Left lung (tissue), 10 donors: Measurements from ENCODE around the gene BLOC1S5. TPM values are rescaled to one million over a fixed set of nuclear protein-coding genes. Genes with fewer than 3 reads are reported as not detected.

Source experiments
- ATAC-seq: fragments of 200-7000 bp; cut with Tn5 transposase; one replicate; pipeline ENCODE4 v1.9.1; 2020; ENCODE audit warnings: moderate library complexity
- DNase-seq, 4 donors: peaks; one replicate each; pipeline ENCODE4 v3.0.0-alpha.2; 2013 to 2020
- H3K27ac ChIP-seq, 2 donors: fragments of 200-600 bp; sonication (generic) in 1 of 2; one replicate each; pipeline versions ENCODE4 v1.5.0 to v1.8.0; 2020 to 2021
- H3K27me3 ChIP-seq, 2 donors: fragments of 200-600 bp; sonication (generic) in 1 of 2; one replicate each; pipeline versions ENCODE4 v1.5.0 to v1.8.0; 2020 to 2021
- H3K36me3 ChIP-seq, 2 donors: fragments of 200-600 bp; sonication (generic) in 1 of 2; one replicate each; pipeline versions ENCODE4 v1.5.0 to v1.8.0; 2020 to 2021
- H3K4me1 ChIP-seq, 2 donors: fragments of 200-600 bp; one replicate each; pipeline ENCODE4 v1.8.0; 2021
- H3K4me3 ChIP-seq, 2 donors: fragments of 200-600 bp; sonication (generic) in 1 of 2; one replicate each; pipeline versions ENCODE4 v1.5.0 to v1.8.0; 2020 to 2021; ENCODE audit warnings: mild to moderate bottlenecking in 1 of 2
- H3K9me3 ChIP-seq, 2 donors: fragments of 200-600 bp; sonication (generic) in 1 of 2; one replicate each; pipeline versions ENCODE4 v1.5.0 to v1.8.0; 2020 to 2021
- intact Hi-C, 2 donors: fragments of 100-400 bp; cut with DNase I; formaldehyde crosslinking; loops; one replicate each; pipeline versions ENCODE4 v1.11.2 to v1.14.2; 2022
- polyA plus RNA-seq, 6 donors: library from polyadenylated mRNA; unstranded; fragments of 120-200 nt; gene quantifications; one replicate each; pipeline ENCODE4 v1.2.1, GENCODE V29; 2013; ENCODE audit not compliant: insufficient read length in 6 of 6
- total RNA-seq, 2 donors: library from RNA; stranded (reverse); fragmentation: NEBNext Ultra II Directional; extraction: Animal tissue kit (Norgen Biotek cat#: 25700); gene quantifications; one replicate each; pipeline ENCODE4 v1.2.1, GENCODE V29; 2021
- TF ChIP-seq, protein P1 (sequence below), 2 donors: fragments of 200-600 bp; sonication (generic) in 1 of 2; IDR thresholded peaks; one replicate each; pipeline versions ENCODE4 v1.5.0 to v1.8.0; 2021; ENCODE audit warnings: antibody characterized with exemption in 2 of 2
- donor health status: DM: no; HTN: yes; CAD: no.
- donor health status: DM: no; HTN: no; CAD: no.

BLOC1S5 gene
- total and polyA plus RNA-seq, 8 donors = 10.8 to 22.6 (median 18.7) TPM

DNA sequence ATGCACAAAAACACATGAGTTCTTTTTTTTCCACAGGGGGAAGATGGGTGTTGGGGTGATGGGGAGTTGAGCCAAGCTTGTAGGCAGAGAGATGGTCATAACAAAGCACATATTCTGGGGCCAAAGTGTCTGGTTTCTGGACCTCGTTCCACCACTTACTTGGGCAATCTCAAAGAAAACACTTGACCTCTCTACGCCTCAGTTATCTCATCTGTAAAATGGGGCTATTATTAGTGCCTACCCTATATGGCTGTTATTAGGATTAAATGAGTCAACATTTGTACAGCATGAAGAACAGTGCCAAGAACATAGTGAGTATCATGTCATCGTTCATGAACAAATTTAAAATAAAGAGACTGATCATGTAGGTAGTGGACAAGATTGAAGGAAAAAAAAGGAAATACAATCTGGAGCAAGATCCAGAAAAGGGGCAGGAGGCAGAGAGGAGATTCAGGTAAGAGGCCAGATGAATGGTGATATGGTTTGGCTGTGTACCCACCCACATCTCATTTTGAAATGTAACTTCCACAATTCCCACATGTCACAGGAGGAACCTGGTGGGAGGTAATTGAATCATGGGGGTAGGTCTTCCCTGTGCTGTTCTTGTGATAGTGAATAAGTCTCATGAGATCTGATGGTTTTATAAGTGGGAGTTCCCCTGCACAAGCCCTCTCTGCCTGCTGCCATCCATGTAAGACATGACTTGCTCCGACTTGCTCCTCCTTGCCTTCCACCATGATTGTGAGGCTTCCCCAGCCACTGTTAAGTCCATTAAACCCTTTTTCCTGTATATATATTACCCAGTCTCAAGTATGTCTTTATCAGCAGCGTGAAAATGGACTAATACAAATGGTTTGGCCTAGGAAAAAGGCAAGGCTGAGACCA is 23.9 kb upstream of the BLOC1S5 start:
- peaks cover 0 to 22% of the 10 kb centered on the region in 2 donors for H3K4me1 ChIP-seq
- H3K27me3 ChIP-seq = no peaks in the 10 kb centered on the region
- no peaks in the 10 kb centered on the region for H3K9me3 ChIP-seq
- TF ChIP-seq, protein P1, sequence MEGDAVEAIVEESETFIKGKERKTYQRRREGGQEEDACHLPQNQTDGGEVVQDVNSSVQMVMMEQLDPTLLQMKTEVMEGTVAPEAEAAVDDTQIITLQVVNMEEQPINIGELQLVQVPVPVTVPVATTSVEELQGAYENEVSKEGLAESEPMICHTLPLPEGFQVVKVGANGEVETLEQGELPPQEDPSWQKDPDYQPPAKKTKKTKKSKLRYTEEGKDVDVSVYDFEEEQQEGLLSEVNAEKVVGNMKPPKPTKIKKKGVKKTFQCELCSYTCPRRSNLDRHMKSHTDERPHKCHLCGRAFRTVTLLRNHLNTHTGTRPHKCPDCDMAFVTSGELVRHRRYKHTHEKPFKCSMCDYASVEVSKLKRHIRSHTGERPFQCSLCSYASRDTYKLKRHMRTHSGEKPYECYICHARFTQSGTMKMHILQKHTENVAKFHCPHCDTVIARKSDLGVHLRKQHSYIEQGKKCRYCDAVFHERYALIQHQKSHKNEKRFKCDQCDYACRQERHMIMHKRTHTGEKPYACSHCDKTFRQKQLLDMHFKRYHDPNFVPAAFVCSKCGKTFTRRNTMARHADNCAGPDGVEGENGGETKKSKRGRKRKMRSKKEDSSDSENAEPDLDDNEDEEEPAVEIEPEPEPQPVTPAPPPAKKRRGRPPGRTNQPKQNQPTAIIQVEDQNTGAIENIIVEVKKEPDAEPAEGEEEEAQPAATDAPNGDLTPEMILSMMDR (IDR thresholded peaks at IDR 0.05) = no peak
- no peak for ATAC-seq
- H3K4me3 ChIP-seq = no peak overlapping the region
- peaks cover 0 to 57% of the 10 kb centered on the region in 2 donors for H3K36me3 ChIP-seq
- intact Hi-C loops = no loop called here
- DNase-seq = no peak
- H3K27ac ChIP-seq = no peak overlapping the region

DNA sequence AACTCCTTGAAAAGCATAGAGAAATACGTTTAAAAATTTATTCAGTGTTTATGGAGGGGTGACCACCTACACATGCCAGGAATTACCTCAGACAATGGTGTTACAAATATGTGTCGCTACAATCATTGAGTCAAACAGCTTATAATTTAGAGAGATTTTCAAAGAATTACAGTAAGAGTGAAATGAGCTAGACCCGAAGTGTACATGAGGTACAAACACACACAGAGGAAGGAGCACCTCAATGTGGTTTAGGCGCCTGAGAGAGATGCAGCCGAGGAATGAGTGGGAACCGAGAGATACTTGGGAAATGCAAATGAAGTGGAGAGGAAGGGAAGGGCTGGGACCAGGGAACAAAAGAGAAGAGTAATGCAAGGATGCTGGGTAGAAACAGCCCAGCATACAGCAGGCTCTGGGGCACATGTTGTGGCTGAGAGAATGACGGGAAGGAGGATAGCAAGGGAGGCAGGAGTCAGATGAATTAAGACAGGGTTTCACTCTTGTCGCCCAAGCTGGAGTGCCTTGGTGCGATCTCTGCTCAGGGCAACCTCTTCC is 22.6 kb upstream of the BLOC1S5 start:
- H3K9me3 ChIP-seq = no peaks in the 10 kb centered on the region
- H3K4me1 ChIP-seq = peaks cover 0 to 35% of the 10 kb centered on the region in 2 donors
- H3K4me3 ChIP-seq = no peak overlapping the region
- TF ChIP-seq, protein P1 (IDR thresholded peaks at IDR 0.05) = no peak
- no peaks in the 10 kb centered on the region for H3K27me3 ChIP-seq
- no peak overlapping the region for H3K27ac ChIP-seq
- H3K36me3 ChIP-seq = peaks cover 0 to 54% of the 10 kb centered on the region in 2 donors
- DNase-seq (no peak), ATAC-seq (no peak)
- intact Hi-C loops = no loop called here

DNA sequence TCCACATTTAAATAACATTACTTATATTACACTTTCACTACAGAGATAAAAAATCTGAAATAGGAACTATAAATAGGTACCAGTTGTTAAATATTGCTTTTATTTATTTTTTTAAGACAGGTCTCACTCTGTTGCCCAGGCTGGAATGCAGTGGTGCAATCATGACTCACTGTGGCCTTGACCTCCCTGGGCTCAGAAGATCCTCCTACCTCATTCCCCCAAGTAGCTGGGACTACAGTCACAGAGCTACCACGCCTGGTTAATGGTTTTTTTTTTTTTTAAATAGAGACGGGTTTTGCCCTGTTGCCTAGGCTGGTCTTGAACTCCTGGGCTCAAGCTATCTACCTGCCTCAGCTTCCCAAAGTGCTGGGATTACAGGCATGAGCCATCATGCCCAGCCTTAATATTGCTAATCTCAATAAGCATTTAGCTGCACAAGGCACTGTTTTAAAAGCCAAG is 20.9 kb upstream of the BLOC1S5 start:
- ATAC-seq (peak; percentile 92), DNase-seq (peak in 1 of 4 donors; percentile 72)
- TF ChIP-seq, protein P1 (IDR thresholded peaks at IDR 0.05) = no peak
- no peaks in the 10 kb centered on the region for H3K27me3 ChIP-seq
- peak overlapping the region in 1 of 2 donors; percentile 6 for H3K27ac ChIP-seq
- peaks cover 0 to 39% of the 10 kb centered on the region in 2 donors for H3K36me3 ChIP-seq
- H3K9me3 ChIP-seq = no peaks in the 10 kb centered on the region
- intact Hi-C loops = no loop called here
- no peak overlapping the region for H3K4me3 ChIP-seq
- peaks cover 0 to 50% of the 10 kb centered on the region in 2 donors for H3K4me1 ChIP-seq

DNA sequence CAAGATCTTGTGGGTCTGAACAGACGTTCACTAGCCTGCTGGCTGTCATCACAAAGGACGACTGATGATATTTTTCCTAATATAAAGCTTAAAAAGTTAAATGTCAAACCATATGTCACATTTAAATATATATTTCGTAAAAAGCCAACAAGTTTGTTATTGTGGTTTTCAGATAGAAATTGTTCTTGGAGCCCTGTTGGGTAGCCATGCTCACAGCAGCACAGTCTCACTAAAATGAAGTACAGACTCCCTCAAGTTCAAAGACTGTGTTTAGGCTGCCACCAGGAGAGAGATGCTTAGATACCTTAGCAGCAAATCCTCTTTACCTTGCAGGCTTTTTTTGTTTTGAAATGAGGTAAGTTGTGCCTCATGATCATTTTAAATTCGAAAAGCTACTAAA is 20.4 kb upstream of the BLOC1S5 start:
- H3K27ac ChIP-seq = peak overlapping the region in 1 of 2 donors; percentile 6
- TF ChIP-seq, protein P1 (IDR thresholded peaks at IDR 0.05) = no peak
- DNase-seq = no peak
- ATAC-seq = peak; percentile 9
- peaks cover 0 to 55% of the 10 kb centered on the region in 2 donors for H3K4me1 ChIP-seq
- no peaks in the 10 kb centered on the region for H3K27me3 ChIP-seq
- H3K36me3 ChIP-seq = peaks cover 0 to 34% of the 10 kb centered on the region in 2 donors
- intact Hi-C loops = no loop called here
- no peak overlapping the region for H3K4me3 ChIP-seq
- no peaks in the 10 kb centered on the region for H3K9me3 ChIP-seq
